Measurements from ENCODE around the gene F7. TPM values are rescaled to one million over a fixed set of nuclear protein-coding genes. Genes with fewer than 3 reads are reported as not detected.

Gene F7
- total RNA-seq, 3 donors from 2014 or later (not counting 1 experiment from before 2014, with no cell fraction given): 0.25 to 0.91 TPM; not detected in 1

DNA sequence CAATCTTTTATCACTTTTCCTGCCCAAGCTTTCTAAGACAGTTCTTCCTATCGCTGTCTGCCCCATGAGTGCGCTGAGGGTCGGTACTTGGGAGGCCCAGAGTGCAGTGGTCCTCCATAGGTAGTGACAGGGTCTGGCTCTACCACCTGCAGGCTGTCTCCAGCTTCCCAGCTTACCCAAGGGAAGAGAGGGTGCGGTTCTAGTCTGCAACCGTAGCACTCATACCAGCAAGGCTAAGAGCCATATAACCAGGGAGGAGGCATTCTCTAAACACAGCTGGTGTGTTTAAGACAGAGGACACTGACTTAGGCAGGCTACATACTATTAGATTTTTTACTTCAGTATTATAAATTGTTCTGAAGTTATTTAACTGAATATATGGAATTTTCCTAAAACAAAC is 61.1 kb downstream of the F7 start:
- Mint-ChIP-seq H3K27me3 (ENCODE audit: low read depth in 2 of 2) (peaks cover 0 to 8% of the 10 kb centered on the region in 2 donors), H3K4me3 (no peak overlapping the region), H3K9me3 (peaks cover 2 to 3% of the 10 kb centered on the region in 2 donors), H3K4me1 (peaks cover 25 to 65% of the 10 kb centered on the region in 2 donors), H3K27ac (peak overlapping the region in 1 of 2 donors; percentile 77), H3K36me3 (no peaks in the 10 kb centered on the region)
- no peak for DNase-seq
- intact Hi-C loops (cut with micrococcal nuclease): no loop called here
- WGBS (ENCODE audit: insufficient coverage): 96% methylated on average over 5 of the region's 5 CpGs
- Histone ChIP-seq H3K27me3 (ENCODE audit: control insufficient read depth, insufficient read depth, low read length) (no peaks in the 10 kb centered on the region), H3K9me3 (ENCODE audit: control insufficient read depth, insufficient read depth, low read length) (no peaks in the 10 kb centered on the region), H3K4me3 (ENCODE audit: low read length) (no peak overlapping the region), H3K27ac (ENCODE audit: low read length) (no peak overlapping the region), H3K4me1 (ENCODE audit: control insufficient read depth, insufficient read depth, low read length) (peaks cover 30% of the 10 kb centered on the region), H3K36me3 (ENCODE audit: control insufficient read depth, insufficient read depth, low read length) (no peaks in the 10 kb centered on the region)
- ATAC-seq: no peak
- no peak for TF ChIP-seq CTCF (IDR thresholded peaks at IDR 0.05)

DNA sequence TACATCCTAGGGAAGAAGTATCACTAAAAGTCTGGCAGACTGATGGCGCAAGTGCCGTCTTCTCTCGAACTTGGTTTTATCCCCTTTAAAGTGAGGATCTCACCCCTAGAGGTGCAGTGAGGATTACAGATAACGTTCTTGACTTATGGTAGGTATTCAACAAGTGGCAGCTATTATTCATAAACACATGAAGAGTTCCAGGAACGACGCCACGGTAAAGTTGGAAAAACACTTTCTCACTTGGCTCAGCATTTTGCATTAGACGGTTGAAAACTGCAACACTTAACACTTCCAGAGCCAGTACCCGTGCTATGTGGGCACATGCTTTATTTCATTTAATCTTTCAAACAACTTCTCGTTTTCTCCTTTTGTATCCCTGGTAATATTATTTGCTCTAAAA is 61.6 kb downstream of the F7 start:
- H3K4me1 ChIP-seq (ENCODE audit: control insufficient read depth, insufficient read depth, low read length): peaks cover 31% of the 10 kb centered on the region
- Mint-ChIP-seq H3K4me1 (peaks cover 25 to 65% of the 10 kb centered on the region in 2 donors), H3K9me3 (peaks cover 2 to 3% of the 10 kb centered on the region in 2 donors), H3K4me3 (no peak overlapping the region), H3K27ac (no peak overlapping the region), H3K36me3 (no peaks in the 10 kb centered on the region), H3K27me3 (ENCODE audit: low read depth in 2 of 2) (peaks cover 0 to 8% of the 10 kb centered on the region in 2 donors)
- WGBS (ENCODE audit: insufficient coverage): 97% methylated on average over 7 of the region's 10 CpGs
- TF ChIP-seq CTCF (IDR thresholded peaks at IDR 0.05): no peak
- no peak overlapping the region for H3K27ac ChIP-seq (ENCODE audit: low read length)
- no peaks in the 10 kb centered on the region for H3K36me3 ChIP-seq (ENCODE audit: control insufficient read depth, insufficient read depth, low read length)
- H3K27me3 ChIP-seq (ENCODE audit: control insufficient read depth, insufficient read depth, low read length): no peaks in the 10 kb centered on the region
- H3K9me3 ChIP-seq (ENCODE audit: control insufficient read depth, insufficient read depth, low read length): no peaks in the 10 kb centered on the region
- DNase-seq: no peak
- intact Hi-C loops (cut with micrococcal nuclease): no loop called here
- no peak overlapping the region for H3K4me3 ChIP-seq (ENCODE audit: low read length)
- no peak for ATAC-seq

GRCh38 chr13:113167575-113167974 is 62.0 kb downstream of the F7 start:
- Histone ChIP-seq H3K4me3 (ENCODE audit: low read length) (no peak overlapping the region), H3K27ac (ENCODE audit: low read length) (no peak overlapping the region), H3K9me3 (ENCODE audit: control insufficient read depth, insufficient read depth, low read length) (no peaks in the 10 kb centered on the region), H3K4me1 (ENCODE audit: control insufficient read depth, insufficient read depth, low read length) (peaks cover 30% of the 10 kb centered on the region), H3K36me3 (ENCODE audit: control insufficient read depth, insufficient read depth, low read length) (no peaks in the 10 kb centered on the region), H3K27me3 (ENCODE audit: control insufficient read depth, insufficient read depth, low read length) (no peaks in the 10 kb centered on the region)
- no peak overlapping the region for H3K27ac Mint-ChIP-seq
- H3K9me3 Mint-ChIP-seq: peaks cover 2 to 3% of the 10 kb centered on the region in 2 donors
- TF ChIP-seq CTCF (IDR thresholded peaks at IDR 0.05): no peak
- H3K27me3 Mint-ChIP-seq (ENCODE audit: low read depth in 2 of 2): peaks cover 0 to 8% of the 10 kb centered on the region in 2 donors
- peak overlapping the region; percentile 7 for H3K4me3 Mint-ChIP-seq
- no peak for ATAC-seq
- no peaks in the 10 kb centered on the region for H3K36me3 Mint-ChIP-seq
- WGBS (ENCODE audit: insufficient coverage): 93% methylated on average over 1 of the region's 3 CpGs
- intact Hi-C loops (cut with micrococcal nuclease): no loop called here
- no peak for DNase-seq
- H3K4me1 Mint-ChIP-seq: peaks cover 25 to 65% of the 10 kb centered on the region in 2 donors

- Mint-ChIP-seq H3K9me3 (peaks cover 2 to 3% of the 10 kb centered on the region in 2 donors), H3K4me3 (no peak overlapping the region), H3K4me1 (peaks cover 19 to 63% of the 10 kb centered on the region in 2 donors), H3K27ac (no peak overlapping the region), H3K36me3 (no peaks in the 10 kb centered on the region), H3K27me3 (ENCODE audit: low read depth in 2 of 2) (peaks cover 0 to 5% of the 10 kb centered on the region in 2 donors)
- no peaks in the 10 kb centered on the region for H3K36me3 ChIP-seq (ENCODE audit: control insufficient read depth, insufficient read depth, low read length)
- intact Hi-C loops (cut with micrococcal nuclease): no loop called here
- H3K4me1 ChIP-seq (ENCODE audit: control insufficient read depth, insufficient read depth, low read length): peaks cover 24% of the 10 kb centered on the region
- no peak for TF ChIP-seq CTCF (IDR thresholded peaks at IDR 0.05)
- no peak for ATAC-seq
- no peak for DNase-seq
- 99% methylated on average over 6 of the region's 7 CpGs for WGBS (ENCODE audit: insufficient coverage)
- no peaks in the 10 kb centered on the region for H3K27me3 ChIP-seq (ENCODE audit: control insufficient read depth, insufficient read depth, low read length)
- H3K4me3 ChIP-seq (ENCODE audit: low read length): no peak overlapping the region
- H3K9me3 ChIP-seq (ENCODE audit: control insufficient read depth, insufficient read depth, low read length): no peaks in the 10 kb centered on the region
- H3K27ac ChIP-seq (ENCODE audit: low read length): no peak overlapping the region
Measured at GRCh38 chr13:113168211-113168610, 62.6 kb downstream of the F7 start.
